GM12878 (cell line): ENCODE results near the gene CAMKMT.

ENCODE experiments used
- CHD4 ChIP-seq: fragments of 200-600 bp; sonication (generic); IDR thresholded peaks from 2 replicates; pipeline ENCODE4 v1.6.1; 2016; ENCODE audit warnings: mild to moderate bottlenecking
- CTCF ChIP-seq, 3 experiments: IDR thresholded peaks in 2 of 3; conservative IDR thresholded peaks in 1 of 3; 2 replicates each; pipeline ENCODE4 v1.5.1; 2011; ENCODE audit warnings: low read depth in 3 of 3, low read length in 3 of 3, mild to moderate bottlenecking in 3 of 3, control low read depth in 2 of 3, moderate library complexity in 2 of 3, inconsistent platforms in 1 of 3, mixed read lengths in 1 of 3; ENCODE audit not compliant: control insufficient read depth in 2 of 3, insufficient read depth in 1 of 3; ENCODE audit errors: extremely low read depth in 1 of 3
- DPF2 ChIP-seq: fragments of 450-650 bp; IDR thresholded peaks from 2 replicates; pipeline ENCODE4 v1.6.1; 2017; ENCODE audit warnings: mild to moderate bottlenecking
- GABPA ChIP-seq: IDR thresholded peaks from 2 replicates; pipeline ENCODE4 v1.6.1; 2014; ENCODE audit warnings: antibody characterized with exemption, low read depth, mild to moderate bottlenecking, inconsistent platforms
- SIN3A ChIP-seq: IDR thresholded peaks from 2 replicates; pipeline ENCODE4 v1.6.1; 2012; ENCODE audit warnings: low read depth, low read length, improper control_type of control experiment
- USF2 ChIP-seq: IDR thresholded peaks from 2 replicates; pipeline ENCODE4 v1.6.1; 2011; ENCODE audit warnings: low read depth, low read length, improper control_type of control experiment, borderline replicate concordance
- ZNF687 ChIP-seq: fragments of 450-650 bp; IDR thresholded peaks from 2 replicates; pipeline ENCODE4 v1.6.1; 2017; ENCODE audit warnings: mild to moderate bottlenecking, moderate library complexity

GRCh38 chr2:44632931-44633689, 271.4 kb downstream of the CAMKMT start:
- TF ChIP-seq GABPA (no peak), USF2 (no peak), ZNF687 (no peak), CHD4 (no peak), CTCF (IDR thresholded peaks at IDR 0.05 in 2 of 3, conservative IDR thresholded peaks at IDR 0.05 in 1 of 3; ENCODE audit: control insufficient read depth in 2 of 3, extremely low read depth in 1 of 3, insufficient read depth in 1 of 3, low read depth in 3 of 3, low read length in 3 of 3) (no peak), DPF2 (no peak), SIN3A (no peak)
